Upper lobe of left lung (tissue), 6 donors: ENCODE measurements around the gene TXNRD1. TPM values are rescaled to one million over a fixed set of nuclear protein-coding genes. Genes with fewer than 3 reads are reported as not detected.

Experiments
- ATAC-seq, 2 donors: fragments of 200-7000 bp; cut with Tn5 transposase; one replicate each; pipeline ENCODE4 v1.9.1; 2022; ENCODE audit warnings: mild to moderate bottlenecking in 2 of 2, moderate library complexity in 2 of 2; ENCODE audit not compliant: low FRiP score in 2 of 2
- DNase-seq, 2 donors: peaks; one replicate each; pipeline ENCODE4 v3.0.0-alpha.2; 2019 to 2020
- H3K27ac ChIP-seq, 4 donors: fragments of 200-600 bp; sonication (generic); one replicate each; pipeline ENCODE4 v1.5.1; 2016 to 2019
- H3K27me3 ChIP-seq, 4 donors: fragments of 200-600 bp; sonication (generic); one replicate each; pipeline ENCODE4 v1.5.1; 2017 to 2019
- H3K36me3 ChIP-seq, 4 donors: fragments of 200-600 bp; sonication (generic); one replicate each; pipeline ENCODE4 v1.5.1; 2016 to 2019
- H3K4me1 ChIP-seq, 4 donors: fragments of 200-600 bp; sonication (generic); one replicate each; pipeline ENCODE4 v1.5.1; 2018 to 2019
- H3K4me3 ChIP-seq, 4 donors: fragments of 200-600 bp; sonication (generic); one replicate each; pipeline ENCODE4 v1.5.1; 2017 to 2019; ENCODE audit warnings: mild to moderate bottlenecking in 2 of 4, moderate library complexity in 1 of 4
- H3K9me3 ChIP-seq, 4 donors: fragments of 200-600 bp; sonication (generic); one replicate each; pipeline ENCODE4 v1.5.1; 2018 to 2019
- EP300 ChIP-seq, 4 donors: sonication (generic); formaldehyde crosslinking; IDR thresholded peaks; one replicate each; pipeline ENCODE4 v1.5.1; 2017; ENCODE audit warnings: antibody characterized with exemption in 4 of 4, control low read depth in 2 of 4
- POLR2A ChIP-seq, 4 donors: fragments of 450-650 bp; IDR thresholded peaks; one replicate each; pipeline ENCODE4 v1.5.1; 2016 to 2017; ENCODE audit warnings: antibody characterized with exemption in 4 of 4, mild to moderate bottlenecking in 2 of 4
- POLR2AphosphoS5 ChIP-seq, 2 donors: sonication (generic); formaldehyde crosslinking; IDR thresholded peaks; one replicate each; pipeline ENCODE4 v1.5.1; 2017; ENCODE audit warnings: antibody characterized with exemption in 2 of 2
- WGBS, 2 donors: methylation state at CpG; one replicate each; pipeline ENCODE4 v1.1.5; 2017 to 2018; 5-methylcytosine and 5-hydroxymethylcytosine counted together
- total RNA-seq, 6 donors: library from RNA; depleted of rRNA in 4 of 6; stranded (reverse); fragments of >200 nt in 4 of 6; gene quantifications; one replicate each; pipeline versions ENCODE4 v1.1.0 to v1.2.1, GENCODE V29; 2016 to 2021
- TF ChIP-seq, protein P1 (sequence below), 6 experiments: fragments of 450-650 bp in 4 of 6; fragments of 200-600 bp in 2 of 6; sonication (generic) in 2 of 6; IDR thresholded peaks; one replicate each; pipeline ENCODE4 v1.5.1; 2016 to 2019; ENCODE audit warnings: antibody characterized with exemption in 6 of 6
- donor health status: DM: no; HTN: no; CAD: no; lungs with moderate emphysema.
- donor health status: DM: no; HTN: yes; CAD: no; lungs with severe emphysema.

Gene TXNRD1
- total RNA-seq, 6 donors from 2014 or later: 124 to 381 (median 162) TPM

DNA sequence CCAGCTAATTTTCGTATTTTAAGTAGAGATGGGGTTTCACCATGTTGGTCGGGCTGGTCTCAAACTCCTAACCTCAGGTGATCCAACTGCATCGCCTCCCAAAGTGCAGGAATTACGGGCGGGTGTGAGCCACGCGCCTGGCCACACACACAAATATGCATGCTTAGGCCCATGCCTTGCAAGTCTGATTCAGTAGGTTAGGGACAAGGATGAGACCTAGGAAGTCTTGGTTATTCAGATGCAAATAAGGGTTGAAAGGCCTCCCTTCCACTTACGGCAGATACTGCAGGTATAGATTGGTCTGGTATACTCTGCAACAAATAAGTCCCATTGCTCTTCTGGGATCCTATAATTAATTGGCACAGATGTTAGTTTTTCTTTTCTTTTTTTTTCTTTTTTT, 32.9 kb downstream of the TXNRD1 start:
- peaks cover 0 to 5% (median 0%) of the 10 kb centered on the region in 4 donors for H3K4me1 ChIP-seq
- TF ChIP-seq EP300 (IDR thresholded peaks at IDR 0.05) (no peak), POLR2A (IDR thresholded peaks at IDR 0.05) (no peak), POLR2AphosphoS5 (IDR thresholded peaks at IDR 0.05) (no peak)
- TF ChIP-seq, protein P1, sequence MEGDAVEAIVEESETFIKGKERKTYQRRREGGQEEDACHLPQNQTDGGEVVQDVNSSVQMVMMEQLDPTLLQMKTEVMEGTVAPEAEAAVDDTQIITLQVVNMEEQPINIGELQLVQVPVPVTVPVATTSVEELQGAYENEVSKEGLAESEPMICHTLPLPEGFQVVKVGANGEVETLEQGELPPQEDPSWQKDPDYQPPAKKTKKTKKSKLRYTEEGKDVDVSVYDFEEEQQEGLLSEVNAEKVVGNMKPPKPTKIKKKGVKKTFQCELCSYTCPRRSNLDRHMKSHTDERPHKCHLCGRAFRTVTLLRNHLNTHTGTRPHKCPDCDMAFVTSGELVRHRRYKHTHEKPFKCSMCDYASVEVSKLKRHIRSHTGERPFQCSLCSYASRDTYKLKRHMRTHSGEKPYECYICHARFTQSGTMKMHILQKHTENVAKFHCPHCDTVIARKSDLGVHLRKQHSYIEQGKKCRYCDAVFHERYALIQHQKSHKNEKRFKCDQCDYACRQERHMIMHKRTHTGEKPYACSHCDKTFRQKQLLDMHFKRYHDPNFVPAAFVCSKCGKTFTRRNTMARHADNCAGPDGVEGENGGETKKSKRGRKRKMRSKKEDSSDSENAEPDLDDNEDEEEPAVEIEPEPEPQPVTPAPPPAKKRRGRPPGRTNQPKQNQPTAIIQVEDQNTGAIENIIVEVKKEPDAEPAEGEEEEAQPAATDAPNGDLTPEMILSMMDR (IDR thresholded peaks at IDR 0.05): no peak
- no peaks in the 10 kb centered on the region for H3K36me3 ChIP-seq
- no peaks in the 10 kb centered on the region for H3K9me3 ChIP-seq
- no peak overlapping the region for H3K4me3 ChIP-seq
- 93 to 95% methylated on average over 8 of the region's 8 CpGs for WGBS, 2 donors
- DNase-seq: no peak
- no peak overlapping the region for H3K27ac ChIP-seq
- no peaks in the 10 kb centered on the region for H3K27me3 ChIP-seq
- no peak for ATAC-seq

- H3K4me3 ChIP-seq: no peak overlapping the region
- H3K27me3 ChIP-seq: no peaks in the 10 kb centered on the region
- no peak overlapping the region for H3K27ac ChIP-seq
- TF ChIP-seq POLR2A (IDR thresholded peaks at IDR 0.05) (no peak), POLR2AphosphoS5 (IDR thresholded peaks at IDR 0.05) (no peak), EP300 (IDR thresholded peaks at IDR 0.05) (no peak)
- TF ChIP-seq, protein P1 (IDR thresholded peaks at IDR 0.05): no peak
- no peaks in the 10 kb centered on the region for H3K9me3 ChIP-seq
- WGBS, 2 donors: 77 to 85% methylated on average over 3 of the region's 3 CpGs
- no peak for DNase-seq
- ATAC-seq: no peak
- no peaks in the 10 kb centered on the region for H3K36me3 ChIP-seq
- no peaks in the 10 kb centered on the region for H3K4me1 ChIP-seq
These were observed 33.4 kb downstream of the TXNRD1 start for GRCh38 chr12:104249017-104249416.

DNA sequence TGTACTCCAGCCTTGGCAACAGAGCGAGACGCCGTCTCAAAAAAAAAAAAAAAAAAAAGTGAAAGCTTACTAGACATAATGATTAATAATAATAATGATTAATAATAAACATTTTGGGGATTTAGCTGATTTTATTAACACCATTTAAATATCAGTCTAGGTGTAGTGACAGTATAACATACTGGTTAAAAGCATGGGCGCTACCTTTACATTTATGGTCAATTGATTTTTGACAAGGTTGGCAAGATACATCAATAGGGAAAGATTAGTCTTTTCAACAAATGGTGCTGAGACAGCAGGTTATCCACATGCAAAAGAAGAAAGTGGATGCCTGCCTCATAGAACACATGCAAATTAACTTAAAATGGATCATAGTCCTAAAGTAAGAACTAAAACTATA, 34.3 kb downstream of the TXNRD1 start:
- H3K4me3 ChIP-seq: no peak overlapping the region
- H3K9me3 ChIP-seq: no peaks in the 10 kb centered on the region
- no peak for ATAC-seq
- 95 to 97% methylated on average over 4 of the region's 4 CpGs for WGBS, 2 donors
- no peaks in the 10 kb centered on the region for H3K4me1 ChIP-seq
- H3K27ac ChIP-seq: no peak overlapping the region
- TF ChIP-seq, protein P1 (IDR thresholded peaks at IDR 0.05): no peak
- TF ChIP-seq POLR2A (IDR thresholded peaks at IDR 0.05) (no peak), EP300 (IDR thresholded peaks at IDR 0.05) (no peak), POLR2AphosphoS5 (IDR thresholded peaks at IDR 0.05) (no peak)
- H3K27me3 ChIP-seq: no peaks in the 10 kb centered on the region
- DNase-seq: no peak
- H3K36me3 ChIP-seq: no peaks in the 10 kb centered on the region

DNA sequence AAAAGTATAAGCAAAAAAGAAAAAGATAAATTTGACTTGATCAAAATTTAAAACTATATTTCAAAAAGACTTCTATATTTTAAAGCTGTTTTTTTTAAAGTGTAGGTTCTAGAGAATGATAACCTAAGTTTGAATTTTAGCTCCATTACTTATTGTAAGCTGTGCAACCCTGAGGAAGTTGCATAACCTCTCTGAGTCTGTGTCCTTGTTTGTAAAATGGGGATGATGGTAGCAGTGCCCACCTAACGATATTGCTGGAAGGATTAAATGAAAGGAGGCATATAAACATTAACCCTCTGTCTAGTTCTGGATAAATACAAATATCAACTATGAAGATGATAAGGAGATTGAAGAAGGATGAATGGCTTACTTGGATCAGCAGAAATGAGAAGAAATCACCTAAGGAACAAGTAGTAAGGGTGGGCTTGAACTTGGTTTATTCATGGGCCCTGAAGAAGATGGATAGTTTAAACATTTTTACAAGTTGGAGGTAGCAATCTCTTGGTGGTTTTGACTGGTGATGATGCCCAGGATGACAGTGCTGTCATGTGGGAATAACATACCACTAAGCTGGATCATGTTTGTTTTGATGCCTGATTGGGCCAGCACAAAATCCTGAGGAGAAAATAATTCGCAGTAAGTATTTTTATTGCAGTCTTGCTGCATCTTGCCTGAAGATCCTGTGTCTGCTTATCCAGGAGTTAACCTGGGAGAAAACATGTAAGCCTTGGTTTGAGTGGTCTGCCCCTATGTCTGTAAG, 35.0 kb downstream of the TXNRD1 start:
- DNase-seq: no peak
- Histone ChIP-seq H3K36me3 (no peaks in the 10 kb centered on the region), H3K4me1 (no peaks in the 10 kb centered on the region), H3K27me3 (no peaks in the 10 kb centered on the region), H3K4me3 (no peak overlapping the region), H3K9me3 (no peaks in the 10 kb centered on the region), H3K27ac (no peak overlapping the region)
- ATAC-seq: no peak
- WGBS, 2 donors: 92 to 93% methylated on average over 2 of the region's 2 CpGs
- TF ChIP-seq, protein P1 (IDR thresholded peaks at IDR 0.05): no peak
- no peak for TF ChIP-seq POLR2AphosphoS5 (IDR thresholded peaks at IDR 0.05)
- TF ChIP-seq EP300 (IDR thresholded peaks at IDR 0.05): no peak
- no peak for TF ChIP-seq POLR2A (IDR thresholded peaks at IDR 0.05)

- H3K9me3 ChIP-seq: no peaks in the 10 kb centered on the region
- no peaks in the 10 kb centered on the region for H3K36me3 ChIP-seq
- no peak for ATAC-seq
- no peak overlapping the region for H3K27ac ChIP-seq
- no peaks in the 10 kb centered on the region for H3K27me3 ChIP-seq
- no peaks in the 10 kb centered on the region for H3K4me1 ChIP-seq
- no peak for TF ChIP-seq POLR2AphosphoS5 (IDR thresholded peaks at IDR 0.05)
- TF ChIP-seq, protein P1 (IDR thresholded peaks at IDR 0.05): no peak
- TF ChIP-seq EP300 (IDR thresholded peaks at IDR 0.05): no peak
- TF ChIP-seq POLR2A (IDR thresholded peaks at IDR 0.05): no peak
- no peak overlapping the region for H3K4me3 ChIP-seq
- no peak for DNase-seq
These were observed 42.4 kb downstream of the TXNRD1 start for GRCh38 chr12:104257913-104258472.
